K562 (cell line): ENCODE measurements around the gene RGS7. TPM values are rescaled to one million over a fixed set of nuclear protein-coding genes. Genes with fewer than 3 reads are reported as not detected.

ENCODE experiments used
- ATAC-seq: fragments of 200-7000 bp; cut with Tn5 transposase; 3 replicates; pipeline ENCODE4 v1.9.1; 2020; ENCODE audit warnings: moderate library complexity
- BruUV-seq: library from RNA; stranded (reverse); fragments of 400-500 nt; replicated peaks from 2 replicates; lab custom pipeline; 2021; lab: Mats Ljungman, UMichigan
- CTCF ChIA-PET: fragments of 300-600 bp; formaldehyde crosslinking; extraction: SDS; loops from one replicate; lab custom pipeline; 2021; ENCODE audit warnings: low intra/inter-chr PET ratio; lab: Yijun Ruan, JAX
- POLR2A ChIA-PET: fragments of 300-600, 350-650 bp; sonication (Branson Sonifier 250); formaldehyde crosslinking; extraction: SDS; loops from one replicate; lab custom pipeline; 2021; ENCODE audit warnings: antibody characterized with exemption, inconsistent platforms; lab: Yijun Ruan, JAX
- DNase-seq, 4 experiments: peaks; one replicate each; pipeline versions ENCODE4 v3.0.0 to v3.0.0-alpha.2; 2011 to 2018; ENCODE audit warnings: low spot score in 3 of 4, mixed read lengths in 3 of 4; ENCODE audit errors: extremely low read depth in 1 of 4
- FAIRE-seq: peaks from 2 replicates; lab custom pipeline; 2011; peaks lifted over from hg19 to GRCh38; lab: Jason Lieb, UNC
- H2AFZ ChIP-seq: 2 replicates; pipeline ENCODE4 v1.6.0; 2011; ENCODE audit warnings: low read depth, low read length, control low read depth, inconsistent platforms
- H3K27ac ChIP-seq: fragments of 200-600 bp; 3 replicates; pipeline ENCODE4 v1.8.0; 2011; ENCODE audit warnings: low read depth, mild to moderate bottlenecking, control low read depth, inconsistent platforms, low read length, moderate library complexity, mixed read lengths; ENCODE audit errors: extremely low read depth
- H3K27me3 ChIP-seq, 2 experiments: fragments of 300-600 bp in 1 of 2; 2 replicates in 1 of 2; 3 replicates in 1 of 2; pipeline versions ENCODE4 v1.6.0 to v1.8.0; 2011; ENCODE audit warnings: inconsistent platforms in 2 of 2, low read length in 2 of 2, mild to moderate bottlenecking in 1 of 2, mixed read lengths in 1 of 2, moderate library complexity in 1 of 2; ENCODE audit not compliant: control insufficient read depth in 2 of 2, insufficient read depth in 2 of 2
- H3K36me3 ChIP-seq: fragments of 300-600 bp; 3 replicates; pipeline ENCODE4 v1.8.0; 2011; ENCODE audit warnings: mild to moderate bottlenecking, low read length, inconsistent platforms; ENCODE audit not compliant: control insufficient read depth, insufficient read depth
- H3K4me1 ChIP-seq, 2 experiments: fragments of 200-600 bp in 1 of 2; replicated peaks in 1 of 2; 2 replicates in 1 of 2; 3 replicates in 1 of 2; pipeline versions ENCODE4 v1.5.1 to v1.8.0; 2011; ENCODE audit warnings: inconsistent platforms in 2 of 2, low read length in 2 of 2, mild to moderate bottlenecking in 1 of 2, mixed read lengths in 1 of 2, moderate library complexity in 1 of 2; ENCODE audit not compliant: control insufficient read depth in 2 of 2, insufficient read depth in 2 of 2
- H3K4me2 ChIP-seq: 2 replicates; pipeline ENCODE4 v1.6.1; 2011; ENCODE audit warnings: low read length, control low read depth, inconsistent platforms, mixed read lengths; ENCODE audit not compliant: insufficient read depth
- H3K4me3 ChIP-seq: fragments of 200-600 bp; sonication (generic), shearing (Covaris generic); 2 replicates; pipeline ENCODE4 v1.5.1; 2016; ENCODE audit warnings: control low read depth, inconsistent platforms
- H3K79me2 ChIP-seq: fragments of 200-600 bp; 3 replicates; pipeline ENCODE4 v1.8.0; 2011; ENCODE audit warnings: low read length, inconsistent platforms; ENCODE audit not compliant: control insufficient read depth, insufficient read depth
- H3K9ac ChIP-seq, 2 experiments: 2 replicates each; pipeline versions ENCODE4 v1.6.0 to v1.6.1; 2011; ENCODE audit warnings: low read depth in 2 of 2, low read length in 2 of 2, control low read depth in 1 of 2, inconsistent platforms in 1 of 2, mild to moderate bottlenecking in 1 of 2, mixed read lengths in 1 of 2; ENCODE audit not compliant: insufficient read depth in 1 of 2
- H3K9me1 ChIP-seq: one replicate; pipeline ENCODE4 v1.6.0; 2011; ENCODE audit warnings: inconsistent platforms, mild to moderate bottlenecking, low read length, moderate library complexity; ENCODE audit not compliant: control insufficient read depth, insufficient read depth
- H3K9me3 ChIP-seq: replicated peaks from 2 replicates; pipeline ENCODE4 v1.5.1; 2011; ENCODE audit warnings: low read depth, low read length, inconsistent platforms; ENCODE audit not compliant: control insufficient read depth, insufficient read depth
- H4K20me1 ChIP-seq: replicated peaks from 2 replicates; pipeline ENCODE4 v1.6.1; 2011; ENCODE audit warnings: low read length, inconsistent platforms, mixed read lengths; ENCODE audit not compliant: control insufficient read depth, insufficient read depth
- E2F5 ChIP-seq: sonication (generic); formaldehyde crosslinking; IDR thresholded peaks from 2 replicates; pipeline ENCODE4 v1.8.0; 2022; ENCODE audit warnings: mild to moderate bottlenecking, missing genetic modification reagents
- SAFB ChIP-seq: fragments of 200-400 bp; formaldehyde crosslinking; IDR thresholded peaks from 2 replicates; pipeline ENCODE4 v1.6.1; 2017; ENCODE audit warnings: low read depth, low read length, borderline replicate concordance
- TFAP4 ChIP-seq: sonication (generic); formaldehyde crosslinking; IDR thresholded peaks from 2 replicates; pipeline ENCODE4 v1.8.0; 2022; ENCODE audit warnings: missing genetic modification reagents, mild to moderate bottlenecking, moderate library complexity, borderline replicate concordance
- USF1 ChIP-seq: sonication (generic); formaldehyde crosslinking; IDR thresholded peaks from 2 replicates; pipeline ENCODE4 v1.9.0; 2022; ENCODE audit warnings: mild to moderate bottlenecking, missing genetic modification reagents
- ZNF224 ChIP-seq: sonication (generic); formaldehyde crosslinking; IDR thresholded peaks from 2 replicates; pipeline ENCODE4 v1.8.0; 2022; ENCODE audit warnings: mild to moderate bottlenecking, missing genetic modification reagents
- ZNF253 ChIP-seq: fragments of 250-450 bp; sonication (Bioruptor Pico); conservative IDR thresholded peaks from 2 replicates; pipeline ENCODE4 v1.6.1; 2021; ENCODE audit warnings: mild to moderate bottlenecking
- ZNF695 ChIP-seq: fragments of 450-650 bp; formaldehyde crosslinking; IDR thresholded peaks from 2 replicates; pipeline ENCODE4 v1.4.0; 2020; ENCODE audit warnings: mild to moderate bottlenecking, moderate library complexity
- ZNF740 ChIP-seq, 3 experiments: fragments of 200-800 bp in 1 of 3; sonication (Bioruptor generic) in 1 of 3; sonication (generic) in 1 of 3; formaldehyde crosslinking in 1 of 3; IDR thresholded peaks; 2 replicates each; pipeline versions ENCODE4 v1.6.1 to v1.8.0; 2016 to 2022; ENCODE audit warnings: mild to moderate bottlenecking in 2 of 3, missing compliant biosample characterization in 2 of 3, missing genetic modification characterization in 2 of 3, missing genetic modification reagents in 1 of 3
- WGBS: fragments of 100-300 bp; shearing (Covaris generic); methylation state at CpG from one replicate; pipeline ENCODE4 v1.1.6; 2016; ENCODE audit warnings: low coverage, mixed read lengths; ENCODE audit not compliant: insufficient coverage; ENCODE audit errors: missing lambda C conversion rate; 5-methylcytosine and 5-hydroxymethylcytosine counted together
- in situ Hi-C: fragments of 300-500 bp; cut with MboI; formaldehyde crosslinking; loops from 4 replicates; pipeline ENCODE4 v1.15.0; 2018; ENCODE audit warnings: inconsistent platforms, mixed read lengths
- intact Hi-C: fragments of 100-400 bp; cut with micrococcal nuclease; formaldehyde crosslinking; loops from 2 replicates; pipeline ENCODE4 v1.14.2; 2022
- polyA plus RNA-seq, 8 experiments: library from polyadenylated mRNA; depleted of rRNA in 4 of 8; stranded (reverse) in 5 of 8; unstranded in 3 of 8; fragments of >200 nt; fragmentation: Nextera tagmentation in 2 of 8; fragmentation: Illumina TruSeq in 1 of 8; extraction: Ambion mirVana in 2 of 8; extraction: Trizol in 1 of 8; gene quantifications; 2 replicates each; pipeline versions ENCODE4 v1.2.1 to v1.2.3, GENCODE V29; 2011 to 2014; ENCODE audit warnings: inconsistent platforms in 1 of 8, missing spikeins in 1 of 8
- total RNA-seq, 7 experiments: library from RNA; depleted of rRNA in 6 of 7; stranded (reverse); fragments of >200 nt in 6 of 7; fragmentation: Illumina TruSeq in 2 of 7; extraction: Trizol in 2 of 7; gene quantifications; 2 replicates each; pipeline versions ENCODE4 v1.2.1 to v1.2.3, GENCODE V29; 2011 to 2021; ENCODE audit warnings: low replicate concordance in 1 of 7

Gene RGS7
- total and polyA plus RNA-seq, 9 of the 15 experiments (the other 6 are each of a cell fraction or from before 2014, with no cell fraction given) = not detected

GRCh38 chr1:241237873-241238272 is 119.1 kb downstream of the RGS7 start:
- no TSS peak for BruUV-seq
- ChIA-PET CTCF (interaction anchor here (0.6 kb wide), 1 partner anchor 960 kb away, joined by 3 read pairs; no protein-coding TSS in a partner anchor), POLR2A (no interaction called here)
- WGBS = 4% methylated on average over 8 of the region's 8 CpGs
- TF ChIP-seq ZNF740 (CRISPR knock-in tag; IDR thresholded peaks at IDR 0.05) (no peak), ZNF740 (tag; IDR thresholded peaks at IDR 0.05) (no peak), TFAP4 (CRISPR knock-in tag) (no peak), E2F5 (no peak), ZNF224 (CRISPR knock-in tag) (no peak), USF1 (CRISPR knock-in tag) (no peak), ZNF253 (no peak), SAFB (no peak), ZNF695 (no peak)
- Histone ChIP-seq H3K4me1 (no peaks in the 10 kb centered on the region), H3K9ac (no peak overlapping the region), H3K4me3 (no peak overlapping the region), H3K27ac (no peak overlapping the region), H3K27me3 (no peaks in the 10 kb centered on the region), H4K20me1 (no peaks in the 10 kb centered on the region), H3K36me3 (no peaks in the 10 kb centered on the region), H2AFZ (no peak overlapping the region), H3K79me2 (no peaks in the 10 kb centered on the region), H3K9me3 (no peaks in the 10 kb centered on the region; the same call in 1 of the 2 replicates), H3K9me1 (no peaks in the 10 kb centered on the region), H3K4me2 (no peak overlapping the region)
- in situ Hi-C loops (no loop called here), intact Hi-C loops (no loop called here)
- ATAC-seq (no peak), DNase-seq (no peak), FAIRE-seq (no peak)
